T-cell (primary cell): ENCODE measurements around the gene EZR. TPM values are rescaled to one million over a fixed set of nuclear protein-coding genes. Genes with fewer than 3 reads are reported as not detected.

Source experiments
- ATAC-seq, 4 experiments: fragments of 200-7000 bp in 3 of 4; fragments of 150-1000 bp in 1 of 4; cut with Tn5 transposase; replicated peaks in 1 of 4; 1 replicate in 3 of 4; 2 replicates in 1 of 4; pipeline ENCODE4 v1.10.0; 2021; ENCODE audit warnings: moderate library complexity in 3 of 4, mild to moderate bottlenecking in 2 of 4, moderate number of reproducible peaks in 1 of 4
- CTCF ChIA-PET, 2 donors: fragments of 300-600 bp; sonication (Branson Sonifier 250); formaldehyde crosslinking; loops; one replicate each; lab custom pipeline; 2022; ENCODE audit warnings: antibody characterized with exemption in 2 of 2; lab: Charles Lee
- POLR2A ChIA-PET, 2 donors: fragments of 300-600 bp; sonication (Branson Sonifier 250); formaldehyde crosslinking; loops; one replicate each; lab custom pipeline; 2022; ENCODE audit warnings: antibody characterized with exemption in 2 of 2; lab: Charles Lee
- DNase-seq, 35 experiments: peaks; one replicate each; pipeline versions ENCODE4 v3.0.0 to v3.0.0-alpha.2; 2013 to 2023
- H3K27ac ChIP-seq: one replicate; pipeline ENCODE4 v1.5.1; 2013; ENCODE audit warnings: low read length
- H3K27me3 ChIP-seq, 2 experiments: replicated peaks in 1 of 2; 1 replicate in 1 of 2; 2 replicates in 1 of 2; pipeline versions ENCODE4 v1.6.1 to v1.7.0; 2013; ENCODE audit warnings: low read length in 1 of 2, mixed read lengths in 1 of 2; ENCODE audit not compliant: control insufficient read depth in 2 of 2, insufficient read depth in 2 of 2; ENCODE audit errors: extremely low read depth in 1 of 2
- H3K36me3 ChIP-seq, 2 donors: 1 replicate in 1 of 2; 2 replicates in 1 of 2; pipeline versions ENCODE4 v1.6.1 to v1.7.0; 2013; ENCODE audit warnings: low read length in 1 of 2; ENCODE audit not compliant: control insufficient read depth in 2 of 2, insufficient read depth in 1 of 2; ENCODE audit errors: extremely low read depth in 1 of 2
- H3K4me1 ChIP-seq, 2 experiments: 1 replicate in 1 of 2; 2 replicates in 1 of 2; pipeline versions ENCODE4 v1.6.1 to v1.7.0; 2013; ENCODE audit warnings: low read length in 2 of 2, mixed read lengths in 1 of 2; ENCODE audit not compliant: insufficient read depth in 2 of 2, control insufficient read depth in 1 of 2; ENCODE audit errors: extremely low read depth in 1 of 2
- H3K4me3 ChIP-seq, 2 donors: 1 replicate in 1 of 2; 2 replicates in 1 of 2; pipeline versions ENCODE4 v1.5.1 to v1.7.0; 2013; ENCODE audit warnings: mild to moderate bottlenecking in 2 of 2, low read length in 1 of 2, moderate library complexity in 1 of 2; ENCODE audit not compliant: control insufficient read depth in 1 of 2; ENCODE audit errors: extremely low read depth in 1 of 2
- H3K9me3 ChIP-seq: 2 replicates; pipeline ENCODE4 v1.7.0; 2013
- H3K27ac Mint-ChIP-seq, 2 donors: one replicate each; pipeline ENCODE4 v1.8.0; 2020 to 2021; ENCODE audit warnings: mild to moderate bottlenecking in 2 of 2, mixed read lengths in 2 of 2
- H3K27me3 Mint-ChIP-seq, 2 donors: one replicate each; pipeline ENCODE4 v1.8.0; 2021 to 2022; ENCODE audit warnings: mixed read lengths in 2 of 2
- H3K36me3 Mint-ChIP-seq: one replicate; pipeline ENCODE4 v1.8.0; 2021; ENCODE audit warnings: mixed read lengths
- H3K4me1 Mint-ChIP-seq, 3 donors: one replicate each; pipeline ENCODE4 v1.8.0; 2020 to 2022; ENCODE audit warnings: mixed read lengths in 3 of 3, mild to moderate bottlenecking in 1 of 3
- H3K4me3 Mint-ChIP-seq, 3 donors: one replicate each; pipeline ENCODE4 v1.8.0; 2020 to 2022; ENCODE audit warnings: mild to moderate bottlenecking in 3 of 3, mixed read lengths in 3 of 3, moderate library complexity in 3 of 3
- H3K9me3 Mint-ChIP-seq, 3 donors: one replicate each; pipeline ENCODE4 v1.8.0; 2020 to 2022; ENCODE audit warnings: mixed read lengths in 3 of 3
- WGBS: methylation state at CpG from one replicate; pipeline ENCODE4 v1.1.5; 2013; ENCODE audit warnings: missing lambda C conversion rate; ENCODE audit not compliant: insufficient coverage; 5-methylcytosine and 5-hydroxymethylcytosine counted together
- total RNA-seq, 35 experiments: library from RNA in 6 of 35; stranded (reverse) in 6 of 35; fragments of 120-200 nt in 1 of 35; gene quantifications; one replicate each; pipeline versions ENCODE4 v1.2.1 to v1.2.4 and lab custom pipeline; 2013 to 2026

EZR gene
- total RNA-seq, 5 donors from 2014 or later (not counting 1 experiment from before 2014, with no cell fraction given): 176 to 286 (median 272) TPM

DNA sequence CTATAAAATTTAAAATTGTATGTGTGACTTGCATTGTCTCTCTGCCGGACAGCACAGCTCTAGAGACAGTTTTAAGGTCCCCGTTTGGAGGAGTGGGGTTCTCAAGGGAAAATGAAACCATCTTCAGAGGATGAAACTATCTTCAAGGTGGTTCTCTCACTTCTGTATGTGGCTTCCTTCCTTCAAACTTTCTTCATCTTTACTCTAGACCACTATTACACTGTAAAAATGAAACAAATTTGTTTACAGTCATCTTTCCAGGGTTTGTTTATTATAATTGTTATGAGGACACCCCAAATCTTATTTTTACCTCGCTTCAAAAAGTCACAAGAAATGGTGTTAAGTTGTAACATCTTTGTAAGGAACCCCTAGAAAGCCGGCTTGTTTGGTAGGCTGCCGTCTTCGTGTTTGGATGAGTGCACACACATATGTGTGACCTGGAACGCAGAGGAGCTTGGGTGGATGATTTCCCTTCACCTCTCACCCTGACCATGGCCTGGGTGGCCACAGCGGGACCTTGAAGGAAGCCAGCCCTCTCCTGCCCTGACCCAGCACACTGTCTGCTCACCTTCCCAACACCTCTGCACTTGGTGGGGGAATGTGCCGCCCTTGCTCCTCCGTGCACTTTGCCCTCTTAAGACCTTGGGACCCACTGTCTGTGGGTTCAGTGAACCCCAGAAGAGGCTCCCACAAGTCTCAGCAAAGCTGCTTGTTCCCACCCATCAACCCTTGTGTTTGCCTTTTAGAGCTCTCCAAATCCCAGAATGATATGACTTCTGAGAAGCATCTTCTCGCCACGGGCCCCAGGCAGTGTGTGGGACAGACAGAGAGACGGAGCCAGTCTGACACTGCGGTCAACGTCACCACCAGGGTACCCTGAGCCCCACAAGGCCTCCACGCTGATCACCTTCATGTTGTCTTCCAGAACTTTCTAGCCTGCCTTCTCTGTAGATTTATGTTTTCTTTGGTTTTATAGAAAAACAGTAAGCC, 101.5 kb downstream of the EZR start:
- Mint-ChIP-seq H3K4me1 (peaks cover 50 to 68% (median 60%) of the 10 kb centered on the region in 3 donors), H3K9me3 (no peaks in the 10 kb centered on the region), H3K36me3 (peaks cover 34% of the 10 kb centered on the region), H3K27me3 (no peaks in the 10 kb centered on the region), H3K4me3 (peak overlapping the region; percentile 40 to 63 (median 46)), H3K27ac (peak overlapping the region; percentile 92 to 93)
- POLR2A ChIA-PET: interaction anchor here in 1 of 2 donors (0.7 kb wide), 1 partner anchor 149 kb away, joined by 3 read pairs; no protein-coding TSS in a partner anchor
- Histone ChIP-seq H3K4me3 (no peak overlapping the region), H3K27me3 (no peaks in the 10 kb centered on the region), H3K36me3 (peaks cover 0 to 32% of the 10 kb centered on the region in 2 donors), H3K27ac (peak overlapping the region; percentile 89), H3K4me1 (peaks cover 5 to 66% of the 10 kb centered on the region in 2 experiments), H3K9me3 (no peaks in the 10 kb centered on the region)
- ATAC-seq (peak; percentile 47 to 66 (median 50)), DNase-seq (peak in 5 of 35 experiments; percentile 20 to 52 (median 25))
- CTCF ChIA-PET: interaction anchor here (0.7 to 1.2 kb wide), 4 partner anchors 85 to 411 kb away, joined by 3 to 4 read pairs (median 3); no protein-coding TSS in a partner anchor
- 70% methylated on average over 10 of the region's 16 CpGs for WGBS

Other genes starting within 250 kb of the EZR start
- 100 to 1,000 TPM in 1 of 5 donors, 10 to 100 TPM in 4; 50.8 to 128 (median 59.5) TPM for gene DYNLT1, start 174.6 kb downstream of the EZR start, total RNA-seq
- gene SYTL3, start 169.3 kb downstream of the EZR start, total RNA-seq: 10 to 100 TPM; 14.4 to 45.6 (median 22.9) TPM
- 1 to 10 TPM; 1.5 to 2.6 (median 2.1) TPM for gene RSPH3, start 180.8 kb upstream of the EZR start, total RNA-seq
- 100 to 1,000 TPM; 110 to 224 (median 128) TPM for gene TAGAP, start 225.6 kb upstream of the EZR start, total RNA-seq